GM12865 (cell line): ENCODE data around the gene BAHCC1.

Experiments used
- DNase-seq: peaks from one replicate; pipeline ENCODE4 v3.0.0; 2010; ENCODE audit warnings: low read depth
- H3K4me3 ChIP-seq: 2 replicates; pipeline ENCODE4 v1.5.1; 2011; ENCODE audit warnings: mild to moderate bottlenecking, low read depth, low read length, control low read depth
- CTCF ChIP-seq: IDR thresholded peaks from 2 replicates; pipeline ENCODE4 v1.5.1; 2011; ENCODE audit warnings: low read length, control low read depth, low read depth, inconsistent platforms; ENCODE audit not compliant: insufficient read depth; ENCODE audit errors: missing control alignments

The BAHCC1 gene

GRCh38 chr17:81418710-81419318 lies 23.6 kb downstream of the BAHCC1 start:
- H3K4me3 ChIP-seq: no peak overlapping the region
- DNase-seq: no peak
- TF ChIP-seq CTCF: no peak

GRCh38 chr17:81419319-81419885 lies 24.1 kb downstream of the BAHCC1 start:
- TF ChIP-seq CTCF: no peak
- DNase-seq: no peak
- H3K4me3 ChIP-seq: no peak overlapping the region

- H3K4me3 ChIP-seq: no peak overlapping the region
- TF ChIP-seq CTCF: no peak
- no peak for DNase-seq
Observed at GRCh38 chr17:81419886-81420768, 24.9 kb downstream of the BAHCC1 start.

- H3K4me3 ChIP-seq: no peak overlapping the region
- DNase-seq: no peak
- no peak for TF ChIP-seq CTCF
Observed at GRCh38 chr17:81420769-81421462, 25.7 kb downstream of the BAHCC1 start.

- H3K4me3 ChIP-seq: no peak overlapping the region
- no peak for TF ChIP-seq CTCF
- no peak for DNase-seq
Observed at GRCh38 chr17:81422776-81423697, 27.8 kb downstream of the BAHCC1 start.

- no peak overlapping the region for H3K4me3 ChIP-seq
- TF ChIP-seq CTCF: no peak
- DNase-seq: no peak
Observed at GRCh38 chr17:81423698-81424071, 28.4 kb downstream of the BAHCC1 start.
